ENCODE measurements around the gene PRKG1.
"Not testable (repeated sequence)": the region's sequence is repeated elsewhere in the genome, so short reads cannot be mapped to it uniquely, and the experiment has no call there.

Gene PRKG1

DNA sequence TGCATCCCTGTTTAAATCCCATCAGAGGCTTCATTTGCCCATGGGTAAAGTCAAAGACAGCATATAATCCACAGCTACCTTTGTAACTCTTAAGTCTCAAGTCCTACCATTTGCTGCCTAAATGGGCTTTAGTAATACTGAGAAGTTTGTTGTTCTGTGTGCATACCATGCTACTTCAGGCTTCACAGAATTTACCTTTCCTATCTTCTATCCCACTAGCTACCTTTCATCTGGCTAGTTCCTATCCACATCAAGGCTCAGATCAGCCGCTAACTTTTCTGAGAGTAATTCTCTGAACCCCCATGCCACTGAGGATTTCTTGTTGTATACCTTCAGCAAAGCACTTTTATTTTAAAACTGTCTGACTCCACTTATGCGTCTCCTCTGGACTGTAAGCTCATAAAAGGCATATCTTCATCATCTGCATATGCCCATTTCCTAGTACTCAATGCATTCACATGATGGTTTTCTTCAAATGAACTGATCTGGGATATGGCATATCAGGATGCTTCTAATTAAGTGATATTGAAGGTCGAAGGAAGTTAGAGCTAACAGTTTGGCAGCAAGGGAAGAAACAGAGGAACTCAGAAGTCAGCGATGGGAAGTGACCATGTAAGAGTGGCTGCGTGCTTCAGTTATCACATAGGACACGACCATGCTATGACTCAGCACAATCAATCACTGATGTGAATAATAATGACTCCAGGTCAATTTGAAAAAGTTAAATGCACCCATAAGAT, 955.9 kb downstream of the PRKG1 start:
- DNase-seq (ENCODE audit: low read depth in 2 of 3, low spot score in 1 of 3): no peak

DNA sequence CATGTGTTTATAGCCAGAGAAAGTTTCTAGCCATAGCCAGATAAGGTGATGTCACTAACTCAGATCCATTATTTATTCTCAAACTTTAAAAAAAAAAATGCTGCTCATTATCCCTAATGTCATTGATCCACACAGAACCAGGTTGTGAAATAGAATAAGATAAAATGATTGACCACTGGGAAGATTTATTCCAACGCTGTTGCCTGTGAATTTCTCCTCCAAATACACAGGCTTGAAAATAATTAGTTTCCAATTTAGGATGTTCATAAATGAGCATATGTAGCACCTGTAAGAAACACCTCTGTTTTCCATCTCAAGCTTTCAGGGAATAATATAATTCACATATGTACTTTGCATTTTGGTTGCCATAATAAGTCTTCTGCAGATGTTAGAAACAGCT, 956.7 kb downstream of the PRKG1 start:
- DNase-seq (ENCODE audit: low read depth in 2 of 3, low spot score in 1 of 3): no peak

DNA sequence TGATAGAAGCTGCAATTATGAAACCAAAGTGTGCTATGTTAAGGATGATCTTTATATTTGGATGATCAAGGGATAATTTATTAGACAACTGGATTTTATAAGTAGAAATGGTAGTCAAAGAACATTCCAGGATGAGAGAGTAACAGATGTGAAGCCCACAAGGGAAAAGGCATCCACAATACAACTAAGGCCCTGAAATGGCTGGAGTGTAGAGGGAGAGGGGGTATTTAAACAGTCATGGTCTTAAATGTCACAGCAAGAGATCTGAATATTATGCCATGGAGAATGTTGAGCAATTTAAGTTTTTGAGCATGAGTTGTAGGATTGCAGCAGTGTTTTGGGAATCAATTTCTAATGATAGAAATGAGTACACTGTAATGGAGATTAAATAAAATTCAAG, 957.5 kb downstream of the PRKG1 start:
- no peak for DNase-seq (ENCODE audit: low read depth in 2 of 3, low spot score in 1 of 3)

DNA sequence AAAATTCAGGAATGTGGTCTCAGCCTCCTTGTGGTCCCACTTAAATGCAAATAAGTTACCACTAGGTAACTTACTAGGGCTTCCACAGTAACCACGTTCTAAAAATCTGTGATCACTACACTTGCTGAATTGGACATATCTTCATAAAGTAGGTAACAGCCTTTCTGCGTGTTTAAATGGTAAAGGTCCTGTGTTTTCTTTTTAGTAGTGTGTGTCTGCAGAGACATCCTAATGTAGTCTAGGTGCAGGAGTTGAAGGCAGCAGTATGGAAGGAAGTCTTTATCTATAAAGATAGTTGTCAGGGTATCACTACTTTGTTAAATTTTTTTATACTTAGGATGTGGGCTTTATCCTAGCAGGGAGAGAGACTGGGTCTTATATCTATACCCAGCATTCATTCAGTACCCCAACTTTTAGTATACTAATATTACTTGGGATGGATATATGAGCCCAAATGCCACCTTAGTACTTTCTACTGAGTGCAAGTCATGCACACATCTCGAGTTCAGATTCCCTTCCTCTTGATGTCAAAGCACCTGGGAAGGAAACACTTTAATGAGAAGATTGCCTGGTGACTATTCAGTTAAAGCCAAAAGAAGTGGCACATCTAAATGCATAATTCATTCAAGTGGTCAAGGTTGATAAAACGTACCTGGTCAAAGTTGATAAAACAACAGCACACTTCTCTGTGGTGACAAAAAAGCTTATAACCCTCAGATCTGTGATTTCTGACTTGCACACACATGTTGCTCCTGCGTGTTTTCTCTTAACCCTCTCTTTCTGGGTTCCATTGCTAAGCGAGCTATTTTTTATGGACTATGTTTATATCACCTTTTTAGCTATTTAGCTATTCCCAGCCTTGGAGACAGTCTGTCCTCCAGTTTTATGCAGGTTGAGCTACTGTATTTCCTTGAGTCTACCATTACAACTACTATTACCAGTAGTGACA, 958.7 kb downstream of the PRKG1 start:
- DNase-seq (ENCODE audit: low read depth in 2 of 3, low spot score in 1 of 3): no peak

DNA sequence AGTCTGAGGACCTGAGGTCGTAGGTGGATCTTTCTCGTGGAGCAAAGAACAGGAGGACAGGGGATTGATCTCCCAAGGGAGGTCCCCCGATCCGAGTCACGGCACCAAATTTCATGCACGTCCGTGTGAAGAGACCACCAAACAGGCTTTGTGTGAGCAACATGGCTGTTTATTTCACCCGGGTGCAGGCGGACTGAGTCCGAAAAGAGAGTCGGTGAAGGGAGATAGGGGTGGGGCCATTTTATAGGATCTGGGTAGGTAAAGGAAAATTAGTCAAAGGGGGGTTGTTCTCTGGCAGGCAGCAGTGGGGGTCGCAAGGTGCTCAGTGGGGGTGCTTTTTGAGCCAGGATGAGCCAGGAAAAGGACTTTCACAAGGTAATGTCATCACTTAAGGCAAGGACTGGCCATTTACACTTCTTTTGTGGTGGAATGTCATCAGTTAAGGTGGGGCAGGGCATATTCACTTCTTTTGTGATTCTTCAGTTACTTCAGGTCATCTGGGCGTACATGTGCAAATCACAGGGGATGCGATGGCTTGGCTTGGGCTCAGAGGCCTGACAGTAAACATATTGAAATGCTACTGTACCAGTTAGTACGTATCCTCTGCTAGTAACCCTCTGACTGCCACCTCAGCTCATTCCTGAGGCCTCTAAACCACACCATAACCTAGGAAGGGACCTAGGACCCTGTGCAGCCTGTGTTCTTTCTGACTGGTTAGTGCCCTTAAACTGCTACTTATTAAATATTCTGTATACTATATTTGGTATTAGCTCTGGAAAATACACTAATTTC, 964.9 kb downstream of the PRKG1 start:
- DNase-seq (ENCODE audit: low read depth in 2 of 3, low spot score in 1 of 3): not testable (repeated sequence)

DNA sequence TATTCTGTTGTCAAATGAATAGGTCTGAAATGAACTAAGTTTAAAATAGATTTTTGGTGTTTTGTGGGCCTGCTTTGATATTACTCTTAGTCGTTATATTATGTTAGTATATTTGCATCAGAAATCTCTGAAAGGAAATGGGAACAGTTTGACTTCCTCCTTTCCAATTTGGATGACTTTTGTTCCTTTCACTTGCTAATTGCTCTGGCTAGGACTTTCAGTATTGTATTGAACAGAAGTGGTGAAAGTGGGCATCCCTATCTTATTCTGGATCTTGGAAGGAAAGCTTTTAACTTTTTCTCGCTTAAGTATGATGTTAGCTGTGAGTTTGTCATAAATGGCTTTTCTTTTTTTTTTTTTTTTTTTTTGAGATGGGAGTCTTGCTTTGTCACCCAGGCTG, 966.2 kb downstream of the PRKG1 start:
- no peak for DNase-seq (ENCODE audit: low read depth in 2 of 3, low spot score in 1 of 3)

DNA sequence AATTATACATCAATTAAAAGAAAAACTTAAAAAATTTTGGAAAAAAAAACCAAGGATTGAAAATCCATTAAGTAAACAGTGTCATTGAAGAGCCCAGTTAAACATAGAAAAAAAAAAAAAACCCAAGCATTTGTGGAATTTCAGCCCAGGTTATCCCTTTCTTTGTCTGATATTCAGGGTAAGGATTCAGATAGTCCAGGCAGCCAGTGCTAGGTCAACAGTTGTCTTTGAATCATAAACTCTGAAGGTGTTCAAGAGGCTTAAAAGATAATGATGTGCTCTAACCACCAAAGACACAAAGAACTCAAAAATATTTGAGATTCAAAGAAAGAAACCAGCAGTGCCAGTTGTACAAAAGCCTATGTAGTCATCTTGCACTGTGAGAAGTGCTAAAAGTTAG, 969.5 kb downstream of the PRKG1 start:
- no peak for DNase-seq (ENCODE audit: low read depth in 2 of 3, low spot score in 1 of 3)

DNA sequence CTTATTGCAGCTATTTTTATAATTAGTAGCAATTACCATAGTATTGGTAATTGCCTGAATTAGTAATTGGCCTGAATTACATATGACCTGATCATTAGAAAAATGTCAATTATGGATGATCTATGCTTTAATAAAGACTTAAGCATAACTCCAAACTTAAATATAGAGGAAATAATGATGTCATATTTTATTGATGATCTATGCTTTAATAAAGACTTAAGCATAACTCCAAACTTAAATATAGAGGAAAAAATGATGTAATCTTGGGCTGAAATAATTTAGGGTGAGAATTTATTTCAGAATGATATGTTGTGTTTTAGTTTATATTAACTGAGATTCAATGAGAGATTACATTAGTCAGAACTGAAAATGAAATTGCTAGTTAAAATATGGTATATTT, 973.8 kb downstream of the PRKG1 start:
- no peak for DNase-seq (ENCODE audit: low read depth in 2 of 3, low spot score in 1 of 3)

DNA sequence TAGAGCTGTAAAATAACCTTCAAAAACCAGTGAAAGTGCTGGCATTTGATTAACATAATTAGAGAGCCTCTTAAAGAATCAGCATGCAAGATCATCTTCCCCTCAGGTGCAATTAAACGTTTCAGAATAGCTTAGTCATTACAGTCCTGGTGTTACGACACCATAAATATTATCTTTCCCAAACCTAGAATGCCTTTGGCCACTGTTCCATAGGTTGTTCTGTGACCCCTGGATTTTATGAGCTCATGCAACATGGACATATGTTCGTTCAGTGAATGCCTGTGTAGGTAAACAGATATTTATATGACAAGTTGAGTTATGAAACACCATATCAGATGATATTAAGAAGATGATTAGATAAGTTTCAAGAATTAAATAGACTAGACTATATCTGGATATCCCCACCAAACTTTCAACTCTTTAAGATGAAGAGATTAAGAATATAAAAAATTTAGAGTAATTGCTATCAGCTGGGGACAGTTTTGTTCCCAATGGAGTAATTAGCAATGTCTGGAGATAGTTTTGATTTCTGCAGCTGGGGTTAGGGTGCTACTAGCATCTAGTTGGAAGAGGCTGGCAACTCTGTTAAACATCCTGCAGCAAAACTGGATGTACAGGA, 976.3 kb downstream of the PRKG1 start:
- DNase-seq (ENCODE audit: low read depth in 2 of 3, low spot score in 1 of 3): no peak

DNA sequence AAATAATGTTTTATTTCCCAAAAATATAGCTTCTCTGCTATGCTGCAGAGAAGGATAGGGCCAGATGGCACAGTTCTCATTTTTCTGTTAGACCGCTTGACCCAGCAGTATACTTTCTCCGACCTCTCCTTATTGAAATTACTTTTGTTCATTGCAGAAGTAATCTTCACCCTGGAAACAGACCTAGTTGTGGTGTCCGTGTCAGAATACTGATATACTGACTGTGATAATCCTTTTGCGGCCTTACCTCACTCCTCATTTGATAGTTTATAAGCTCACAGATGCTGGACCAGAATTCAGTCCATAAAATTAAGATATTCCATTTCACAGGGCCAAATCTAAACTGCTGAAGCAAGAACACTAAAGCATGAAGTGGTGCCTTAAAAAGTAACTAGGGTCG, 979.2 kb downstream of the PRKG1 start:
- DNase-seq (ENCODE audit: low read depth in 2 of 3, low spot score in 1 of 3): no peak

DNA sequence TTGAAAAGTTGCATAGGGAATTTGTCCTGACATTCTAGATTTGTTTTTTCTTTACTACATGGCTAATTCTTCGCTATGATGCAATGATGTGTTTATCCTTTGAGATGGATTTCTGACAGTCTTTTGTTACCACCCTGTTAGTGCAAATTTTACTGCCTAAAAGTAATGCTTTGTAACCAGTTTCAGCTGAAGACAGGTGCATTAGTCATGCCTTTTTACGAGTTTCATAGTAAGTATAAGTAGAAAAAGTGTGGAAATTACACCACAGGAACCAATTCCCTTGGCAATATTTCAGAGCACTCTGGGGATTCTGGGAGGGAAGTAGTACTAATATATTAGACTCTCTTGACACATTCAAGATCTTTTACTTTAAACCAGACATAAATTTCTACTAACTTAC, 982.0 kb downstream of the PRKG1 start:
- no peak for DNase-seq (ENCODE audit: low read depth in 2 of 3, low spot score in 1 of 3)

DNA sequence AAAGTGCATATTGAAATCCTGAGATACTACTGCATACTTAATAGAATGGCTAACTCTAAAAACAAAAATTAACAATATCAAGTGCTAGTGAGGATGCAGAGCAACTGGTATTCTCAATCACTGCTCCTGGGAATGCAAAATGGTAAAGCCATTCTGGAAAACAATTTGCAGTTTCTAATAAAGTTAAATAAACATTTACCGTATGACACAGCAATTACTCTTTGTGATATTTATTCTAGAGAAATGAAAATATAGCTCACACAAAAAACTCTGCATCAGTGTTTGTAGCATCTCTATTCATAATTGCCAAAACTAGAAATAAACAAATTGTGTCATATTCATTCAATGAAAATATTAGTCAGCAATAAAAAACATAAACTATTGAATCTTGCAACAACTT, 984.8 kb downstream of the PRKG1 start:
- no peak for DNase-seq (ENCODE audit: low read depth in 2 of 3, low spot score in 1 of 3)

DNA sequence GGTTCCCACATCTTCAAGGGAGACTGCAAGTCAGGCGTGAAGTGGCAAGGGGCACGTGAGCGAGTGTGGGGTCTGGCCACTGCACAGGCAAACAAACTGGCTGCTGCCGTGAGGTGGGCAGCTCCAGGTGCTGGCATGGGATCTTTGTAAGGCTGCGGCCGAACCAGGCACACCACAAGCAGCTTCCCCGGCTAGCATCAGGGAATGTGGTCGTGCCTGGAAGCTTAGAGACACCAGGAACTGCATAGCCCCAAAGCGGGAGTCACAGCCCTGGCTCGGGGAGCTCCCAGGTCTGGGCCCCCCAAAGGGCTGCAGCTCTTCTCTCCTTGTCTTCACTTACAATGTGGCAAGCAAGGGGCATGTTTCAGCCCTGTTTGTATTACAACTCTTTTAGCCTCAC, 988.9 kb downstream of the PRKG1 start:
- no peak for DNase-seq (ENCODE audit: low read depth in 2 of 3, low spot score in 1 of 3)

DNA sequence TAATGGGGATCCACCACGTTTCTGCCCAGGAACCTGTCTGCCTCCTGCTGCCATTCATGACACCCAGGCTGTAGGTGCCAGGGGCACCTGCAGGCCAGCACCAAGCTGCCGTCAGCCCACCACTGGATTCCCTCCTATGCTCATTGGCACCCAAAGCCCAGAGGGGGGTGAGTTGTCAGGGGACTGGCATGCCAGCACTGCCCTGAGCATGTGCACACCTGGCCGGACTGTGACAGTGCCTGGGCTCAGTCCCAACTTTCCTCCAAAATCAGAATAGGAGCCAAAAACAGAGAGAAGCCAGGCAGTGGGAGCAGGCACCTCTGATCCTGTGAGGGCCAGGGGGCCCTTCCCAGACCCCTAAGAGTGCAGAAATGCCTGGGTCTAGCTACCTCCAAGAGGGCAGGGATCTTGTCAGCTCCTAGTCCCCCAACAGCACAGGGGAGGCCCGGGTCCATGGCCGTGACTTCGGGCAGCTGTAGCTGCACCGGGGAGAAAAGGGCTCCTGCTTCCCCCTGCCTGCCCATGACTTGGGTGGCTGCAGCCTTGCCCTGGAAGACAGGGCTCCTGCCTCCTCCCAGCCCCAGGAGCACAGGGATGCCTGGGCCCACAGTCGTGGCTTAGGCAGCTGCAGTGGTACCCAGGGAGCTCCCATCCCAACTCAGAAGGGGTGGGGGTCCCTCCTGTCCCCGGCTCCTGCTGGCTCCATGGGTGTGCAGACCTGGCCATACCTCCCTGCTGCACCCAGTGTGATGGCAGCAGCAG, 990.0 kb downstream of the PRKG1 start:
- no peak for DNase-seq (ENCODE audit: low read depth in 2 of 3, low spot score in 1 of 3)

DNA sequence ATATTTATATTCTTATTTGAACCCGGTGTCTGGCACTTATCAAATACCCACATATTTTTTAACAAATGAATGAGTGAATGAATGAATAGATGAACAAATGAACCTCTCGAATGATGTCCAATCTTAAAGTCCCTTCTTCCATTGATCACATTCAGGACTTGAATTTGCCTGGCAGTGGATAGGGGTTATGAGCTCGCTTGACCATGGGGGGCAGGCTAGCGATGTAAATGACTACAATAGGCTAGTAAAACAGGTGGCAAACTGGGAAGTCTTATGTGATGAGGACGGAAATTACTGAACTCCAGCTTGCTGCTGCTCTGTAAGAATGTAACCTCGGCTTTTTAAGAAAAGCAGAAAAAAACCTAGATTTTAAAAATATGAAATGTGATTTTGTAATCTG, 992.1 kb downstream of the PRKG1 start:
- DNase-seq (ENCODE audit: low read depth in 2 of 3, low spot score in 1 of 3): no peak

DNA sequence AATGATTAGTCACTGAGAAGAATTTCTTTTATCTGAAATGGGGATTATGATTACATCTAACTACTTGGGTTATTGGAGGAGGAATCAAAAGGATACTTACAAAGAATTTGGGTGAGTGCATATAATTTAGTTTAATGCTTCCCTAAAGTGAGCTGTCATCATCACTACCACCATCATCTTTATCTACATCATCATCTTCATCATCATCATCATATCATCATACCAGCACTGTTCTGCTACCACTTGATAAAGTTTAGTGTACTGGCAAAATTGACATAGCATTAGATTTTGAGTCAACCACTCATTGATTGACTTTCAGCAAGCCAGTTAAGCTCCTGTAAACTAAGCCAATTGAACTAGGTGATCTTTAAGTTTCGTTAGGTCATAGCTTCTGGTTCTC, 994.2 kb downstream of the PRKG1 start:
- DNase-seq (ENCODE audit: low read depth in 2 of 3, low spot score in 1 of 3): no peak

DNA sequence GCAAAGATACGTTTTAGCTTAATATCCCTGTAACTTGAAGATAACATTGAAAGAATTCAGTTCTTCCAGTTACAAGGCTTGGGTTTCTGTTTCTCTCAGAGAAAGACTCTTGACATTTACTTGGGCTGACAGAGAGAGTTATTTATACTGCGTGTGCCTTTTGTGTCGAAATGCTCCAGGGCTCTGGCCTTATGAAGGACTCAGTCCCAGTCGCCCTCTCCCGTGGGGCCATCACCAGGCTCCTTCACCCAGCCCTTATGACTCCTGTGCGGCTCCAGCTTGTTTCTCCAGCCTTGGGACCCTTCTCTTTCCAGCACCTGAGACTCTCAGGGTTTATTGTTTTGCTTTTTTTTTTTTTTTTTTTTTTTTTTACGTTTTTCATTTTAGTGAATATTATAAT, 997.5 kb downstream of the PRKG1 start:
- DNase-seq (ENCODE audit: low read depth in 2 of 3, low spot score in 1 of 3): no peak

DNA sequence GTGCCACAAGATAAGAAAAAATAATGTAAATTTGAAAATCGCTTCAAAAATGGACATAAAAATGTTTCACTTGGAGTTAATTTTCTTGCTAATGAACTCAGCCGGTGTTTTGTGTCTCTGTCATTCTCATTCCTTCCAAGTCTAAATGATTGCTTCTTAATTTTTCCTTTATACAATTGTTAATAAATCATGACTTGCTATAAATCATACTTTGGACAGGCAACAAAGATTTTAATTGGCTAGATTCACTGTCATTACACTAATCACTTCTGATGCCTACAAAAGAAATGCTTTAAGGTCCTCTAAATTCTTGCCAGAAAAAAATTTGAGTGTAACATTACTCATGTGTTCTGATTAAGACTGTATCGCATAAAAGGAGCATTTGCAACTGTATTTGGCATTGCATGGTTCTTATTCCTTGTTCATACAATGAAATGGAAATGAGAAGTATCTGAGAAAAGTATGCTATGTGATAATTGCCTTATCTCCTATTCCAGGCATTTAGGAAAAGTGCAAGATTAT, 1000.3 kb downstream of the PRKG1 start:
- DNase-seq (ENCODE audit: low read depth in 2 of 3, low spot score in 1 of 3): no peak

DNA sequence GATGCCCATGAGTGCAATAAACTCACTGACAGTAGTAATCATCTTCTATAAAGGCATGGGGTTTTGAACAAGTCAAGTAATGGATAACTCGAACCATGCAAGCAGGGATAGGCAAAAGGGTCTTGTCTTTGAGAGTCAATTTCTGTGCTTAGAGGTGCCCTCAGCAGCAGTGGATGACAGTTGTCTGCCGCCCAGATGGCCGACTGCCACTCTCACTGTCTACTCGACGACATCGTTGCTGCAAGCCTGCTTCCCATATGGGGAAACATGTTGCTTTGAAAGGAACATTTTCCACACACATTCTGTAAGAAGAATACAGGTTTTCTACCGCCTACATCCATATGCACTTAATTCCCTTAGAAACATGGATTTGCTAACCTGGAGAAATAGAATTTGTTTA, 1003.5 kb downstream of the PRKG1 start:
- no peak for DNase-seq (ENCODE audit: low read depth in 2 of 3, low spot score in 1 of 3)

DNA sequence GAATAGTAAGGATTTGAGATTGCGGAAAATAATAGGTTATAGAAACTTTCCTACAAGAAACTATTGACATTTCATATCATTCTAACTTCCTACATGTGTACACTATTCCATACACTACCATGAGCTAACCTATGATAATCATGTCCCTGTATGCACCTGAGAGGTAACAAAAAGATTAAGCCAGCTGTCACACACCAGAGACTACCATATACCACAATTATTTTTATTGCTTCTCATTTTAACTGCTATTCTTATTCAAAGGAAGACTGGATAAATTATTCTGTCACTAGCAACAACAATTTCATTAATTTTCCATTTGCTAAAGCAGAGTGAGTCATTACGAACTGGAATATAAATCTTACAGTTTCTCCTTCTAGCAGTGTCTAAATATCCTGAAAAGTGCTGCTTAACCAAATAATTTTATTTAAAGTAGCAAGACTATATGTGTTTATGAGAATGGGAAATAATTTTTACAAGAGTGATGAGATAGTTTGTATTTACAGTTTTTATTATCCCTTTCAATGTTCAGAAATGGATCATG, 1004.2 kb downstream of the PRKG1 start:
- no peak for DNase-seq (ENCODE audit: low read depth in 2 of 3, low spot score in 1 of 3)

Data from stimulated activated CD4-positive, alpha-beta T cell treated with anti-CD3 and anti-CD28 coated beads, Interleukin-12 subunit alpha, Interleukin-12 subunit beta, amount 100 ng/mL, for 48 hours (primary cell).